ENCODE data around the gene HOXD11.

HOXD11 gene

GRCh38 chr2:176117162-176117822, 10.2 kb downstream of the HOXD11 start:
- TF ChIP-seq RAD21 (IDR thresholded peaks at IDR 0.05; ENCODE audit: low read depth): no peak
- no peak for TF ChIP-seq EP300 (IDR thresholded peaks at IDR 0.05; ENCODE audit: borderline replicate concordance)
- no peak for TF ChIP-seq NFIC (IDR thresholded peaks at IDR 0.05)
- TF ChIP-seq REST (IDR thresholded peaks at IDR 0.05; ENCODE audit: low read depth): no peak
- TF ChIP-seq ZBTB7A (IDR thresholded peaks at IDR 0.05; ENCODE audit: low read depth): no peak
- TF ChIP-seq TEAD4 (IDR thresholded peaks at IDR 0.05): no peak
- no peak for TF ChIP-seq CEBPB (IDR thresholded peaks at IDR 0.05)
- no peak for TF ChIP-seq USF1 (IDR thresholded peaks at IDR 0.05)
- TF ChIP-seq TCF12 (IDR thresholded peaks at IDR 0.05; ENCODE audit: low read depth): no peak
- TF ChIP-seq YY1 (IDR thresholded peaks at IDR 0.05; ENCODE audit: low read depth): no peak
- TF ChIP-seq EGR1 (IDR thresholded peaks at IDR 0.05): no peak
- TF ChIP-seq TAF1 (IDR thresholded peaks at IDR 0.05; ENCODE audit: low read depth): no peak
- TF ChIP-seq FOXM1 (IDR thresholded peaks at IDR 0.05; ENCODE audit: borderline replicate concordance, low read depth): no peak
- TF ChIP-seq MAX (IDR thresholded peaks at IDR 0.05): no peak

GRCh38 chr2:176117823-176118371, 10.8 kb downstream of the HOXD11 start:
- TF ChIP-seq MAX (IDR thresholded peaks at IDR 0.05): no peak
- TF ChIP-seq RAD21 (IDR thresholded peaks at IDR 0.05; ENCODE audit: low read depth): no peak
- no peak for TF ChIP-seq NFIC (IDR thresholded peaks at IDR 0.05)
- no peak for TF ChIP-seq YY1 (IDR thresholded peaks at IDR 0.05; ENCODE audit: low read depth)
- no peak for TF ChIP-seq FOXM1 (IDR thresholded peaks at IDR 0.05; ENCODE audit: borderline replicate concordance, low read depth)
- TF ChIP-seq CEBPB (IDR thresholded peaks at IDR 0.05): no peak
- TF ChIP-seq TCF12 (IDR thresholded peaks at IDR 0.05; ENCODE audit: low read depth): no peak
- no peak for TF ChIP-seq CREB1 (IDR thresholded peaks at IDR 0.05; ENCODE audit: low read depth)
- no peak for TF ChIP-seq TAF1 (IDR thresholded peaks at IDR 0.05; ENCODE audit: low read depth)
- no peak for TF ChIP-seq EGR1 (IDR thresholded peaks at IDR 0.05)
- no peak for TF ChIP-seq ZBTB7A (IDR thresholded peaks at IDR 0.05; ENCODE audit: low read depth)
- no peak for TF ChIP-seq TEAD4 (IDR thresholded peaks at IDR 0.05)
- TF ChIP-seq EP300 (IDR thresholded peaks at IDR 0.05; ENCODE audit: borderline replicate concordance): no peak
- TF ChIP-seq REST (IDR thresholded peaks at IDR 0.05; ENCODE audit: low read depth): no peak
- TF ChIP-seq USF1 (IDR thresholded peaks at IDR 0.05): no peak

- peak; percentile 49 for TF ChIP-seq RAD21 (IDR thresholded peaks at IDR 0.05; ENCODE audit: low read depth)
- no peak for TF ChIP-seq TEAD4 (IDR thresholded peaks at IDR 0.05)
Observed at GRCh38 chr2:176118601-176119339, 11.7 kb downstream of the HOXD11 start.

- TF ChIP-seq TCF12 (IDR thresholded peaks at IDR 0.05; ENCODE audit: low read depth) (no peak), ZBTB7A (IDR thresholded peaks at IDR 0.05; ENCODE audit: low read depth) (no peak), CEBPB (IDR thresholded peaks at IDR 0.05) (no peak), MAX (IDR thresholded peaks at IDR 0.05) (no peak), YY1 (IDR thresholded peaks at IDR 0.05; ENCODE audit: low read depth) (no peak), EGR1 (IDR thresholded peaks at IDR 0.05) (no peak), USF1 (IDR thresholded peaks at IDR 0.05) (no peak), FOXM1 (IDR thresholded peaks at IDR 0.05; ENCODE audit: borderline replicate concordance, low read depth) (no peak), NFIC (IDR thresholded peaks at IDR 0.05) (no peak), CREB1 (IDR thresholded peaks at IDR 0.05; ENCODE audit: low read depth) (no peak), REST (IDR thresholded peaks at IDR 0.05; ENCODE audit: low read depth) (no peak), EP300 (IDR thresholded peaks at IDR 0.05; ENCODE audit: borderline replicate concordance) (no peak), TEAD4 (IDR thresholded peaks at IDR 0.05) (no peak)
Observed at GRCh38 chr2:176120364-176121189, 13.5 kb downstream of the HOXD11 start.

Data from Ishikawa (cell line).